AG04450 (cell line): Measurements from ENCODE around the gene ATP5MK. TPM values are rescaled to one million over a fixed set of nuclear protein-coding genes. Genes with fewer than 3 reads are reported as not detected.

ENCODE experiments used
- CTCF ChIA-PET: fragments of 300-600, 350-600 bp; formaldehyde crosslinking; extraction: SDS; loops from one replicate; lab custom pipeline; 2022; ENCODE audit warnings: antibody characterized with exemption, inconsistent platforms; lab: Charles Lee
- POLR2A ChIA-PET: fragments of 350-600 bp; formaldehyde crosslinking; extraction: SDS; loops from one replicate; lab custom pipeline; 2021; ENCODE audit warnings: antibody characterized with exemption, inconsistent platforms; lab: Yijun Ruan, JAX
- DNase-seq: peaks from one replicate; pipeline ENCODE4 v3.0.0-alpha.2; 2011; ENCODE audit warnings: low read depth, low spot score
- H3K27ac ChIP-seq: one replicate; pipeline ENCODE4 v1.5.1; 2012; ENCODE audit warnings: low read depth, low read length, control low read depth
- H3K27me3 ChIP-seq: one replicate; pipeline ENCODE4 v1.6.0; 2012; ENCODE audit warnings: low read length; ENCODE audit not compliant: control insufficient read depth, insufficient read depth
- H3K4me3 ChIP-seq: 2 replicates; pipeline ENCODE4 v1.5.1; 2011; ENCODE audit warnings: mild to moderate bottlenecking, low read depth, low read length, control low read depth
- H3K9me3 ChIP-seq: 2 replicates; pipeline ENCODE4 v1.5.1; 2012; ENCODE audit warnings: low read length; ENCODE audit not compliant: control insufficient read depth, insufficient read depth
- polyA plus RNA-seq: library from polyadenylated mRNA; depleted of rRNA; stranded (reverse); fragments of >200 nt; gene quantifications from 2 replicates; pipeline ENCODE4 v1.2.3, GENCODE V29; 2011
- TF ChIP-seq, protein P1 (sequence below): IDR thresholded peaks from 2 replicates; pipeline ENCODE4 v1.5.1; 2011; ENCODE audit warnings: low read depth, low read length, control low read depth, inconsistent platforms

Gene ATP5MK
- polyA plus RNA-seq, 1 experiment = 407 TPM

DNA sequence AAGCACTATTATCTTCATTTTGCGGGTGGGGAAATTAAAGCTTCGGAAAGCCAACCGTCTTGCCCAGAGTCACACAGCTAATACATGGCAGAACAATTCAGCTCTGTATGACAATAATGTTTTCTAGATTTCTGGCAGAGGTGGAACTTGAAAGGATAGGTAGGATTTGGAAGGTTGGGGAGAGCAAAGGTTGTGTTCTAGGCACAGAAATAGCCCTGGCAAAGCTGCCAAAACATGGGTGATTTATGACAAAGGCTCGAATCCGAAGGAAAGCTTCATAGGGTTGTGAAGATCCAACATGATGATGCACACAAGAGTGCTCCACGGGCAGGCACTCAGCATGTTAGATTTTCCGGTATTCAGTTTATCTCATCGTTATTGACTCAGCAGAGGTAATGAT, 19.3 kb upstream of the ATP5MK start:
- DNase-seq = no peak
- Histone ChIP-seq H3K27me3 (no peaks in the 10 kb centered on the region), H3K9me3 (no peaks in the 10 kb centered on the region), H3K27ac (no peak overlapping the region), H3K4me3 (no peak overlapping the region)
- TF ChIP-seq, protein P1, sequence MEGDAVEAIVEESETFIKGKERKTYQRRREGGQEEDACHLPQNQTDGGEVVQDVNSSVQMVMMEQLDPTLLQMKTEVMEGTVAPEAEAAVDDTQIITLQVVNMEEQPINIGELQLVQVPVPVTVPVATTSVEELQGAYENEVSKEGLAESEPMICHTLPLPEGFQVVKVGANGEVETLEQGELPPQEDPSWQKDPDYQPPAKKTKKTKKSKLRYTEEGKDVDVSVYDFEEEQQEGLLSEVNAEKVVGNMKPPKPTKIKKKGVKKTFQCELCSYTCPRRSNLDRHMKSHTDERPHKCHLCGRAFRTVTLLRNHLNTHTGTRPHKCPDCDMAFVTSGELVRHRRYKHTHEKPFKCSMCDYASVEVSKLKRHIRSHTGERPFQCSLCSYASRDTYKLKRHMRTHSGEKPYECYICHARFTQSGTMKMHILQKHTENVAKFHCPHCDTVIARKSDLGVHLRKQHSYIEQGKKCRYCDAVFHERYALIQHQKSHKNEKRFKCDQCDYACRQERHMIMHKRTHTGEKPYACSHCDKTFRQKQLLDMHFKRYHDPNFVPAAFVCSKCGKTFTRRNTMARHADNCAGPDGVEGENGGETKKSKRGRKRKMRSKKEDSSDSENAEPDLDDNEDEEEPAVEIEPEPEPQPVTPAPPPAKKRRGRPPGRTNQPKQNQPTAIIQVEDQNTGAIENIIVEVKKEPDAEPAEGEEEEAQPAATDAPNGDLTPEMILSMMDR = no peak
- CTCF ChIA-PET = interaction anchor here (0.6 to 6.9 kb wide), 8 partner anchors 8 to 175 kb away, joined by 3 to 112 read pairs (median 4); no protein-coding TSS in a partner anchor
- POLR2A ChIA-PET = no interaction called here

DNA sequence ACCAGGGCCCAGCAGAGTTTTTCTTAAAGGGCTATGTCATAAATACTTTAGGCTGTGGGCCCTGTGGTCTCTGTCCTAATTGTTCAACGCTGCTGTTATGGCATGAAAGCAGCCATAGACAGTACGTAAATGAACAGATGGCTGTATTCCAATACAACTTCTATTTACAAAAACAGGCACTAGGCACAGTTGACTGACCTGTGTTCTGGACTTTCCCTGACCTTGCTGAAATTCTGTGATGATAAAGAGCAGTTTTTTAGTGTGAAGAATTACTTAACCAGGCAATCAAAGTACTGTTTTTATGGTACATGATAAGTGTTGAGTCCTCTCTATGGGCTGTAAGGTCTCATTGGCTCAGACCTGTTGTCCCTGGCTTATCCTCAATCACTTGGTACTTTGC, 17.3 kb upstream of the ATP5MK start:
- CTCF ChIA-PET = interaction anchor here (6.9 kb wide), 1 partner anchor 71 kb away, joined by 112 read pairs; no protein-coding TSS in a partner anchor
- no peak overlapping the region for H3K27ac ChIP-seq

DNA sequence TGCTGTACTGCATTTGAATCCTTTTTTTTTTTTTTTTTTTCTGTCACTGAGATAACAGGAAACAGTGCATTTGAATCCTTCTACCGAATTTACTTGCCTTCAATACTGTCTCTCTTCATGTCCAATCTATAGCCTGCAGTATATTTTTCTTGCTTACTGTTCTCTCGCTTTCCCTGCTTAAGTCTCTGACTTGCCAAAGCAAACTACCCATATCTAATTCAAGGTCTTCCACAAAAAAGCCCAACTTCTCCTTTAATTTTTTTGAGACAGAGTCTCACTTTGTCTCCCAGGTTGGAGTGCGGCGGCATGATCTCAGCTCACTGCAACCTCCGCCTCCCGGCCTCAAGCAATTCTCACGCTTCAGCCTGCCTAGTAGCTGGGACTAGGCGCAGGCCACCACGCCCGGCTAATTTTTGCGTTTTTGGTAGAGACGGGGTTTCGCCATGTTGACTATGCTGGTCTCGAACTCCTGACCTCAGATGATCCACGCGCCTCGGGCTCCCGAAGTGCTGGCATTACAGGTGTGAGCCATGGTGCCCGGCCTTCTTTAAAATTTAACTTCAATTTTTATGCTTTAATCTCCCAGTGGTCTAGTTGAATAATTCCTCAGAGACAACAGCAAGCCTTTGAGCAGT, 1.0 kb upstream of the ATP5MK start:
- CTCF ChIA-PET = interaction anchor here (1.0 to 1.6 kb wide), 3 partner anchors 19 to 725 kb away, joined by 3 to 9 read pairs (median 3); partner anchors contain the start of gene SFR1
- no peaks in the 10 kb centered on the region for H3K27me3 ChIP-seq
- no peaks in the 10 kb centered on the region for H3K9me3 ChIP-seq
- no peak for DNase-seq
- TF ChIP-seq, protein P1 = no peak
- peak overlapping the region; percentile 98 for H3K4me3 ChIP-seq
- no peak overlapping the region for H3K27ac ChIP-seq
- POLR2A ChIA-PET = no interaction called here

More for the DNA sequence above, 17.3 kb upstream of the ATP5MK start:
- POLR2A ChIA-PET = no interaction called here
- Histone ChIP-seq H3K27me3 (no peaks in the 10 kb centered on the region), H3K9me3 (no peaks in the 10 kb centered on the region), H3K4me3 (no peak overlapping the region)
- TF ChIP-seq, protein P1 = no peak
- no peak for DNase-seq

DNA sequence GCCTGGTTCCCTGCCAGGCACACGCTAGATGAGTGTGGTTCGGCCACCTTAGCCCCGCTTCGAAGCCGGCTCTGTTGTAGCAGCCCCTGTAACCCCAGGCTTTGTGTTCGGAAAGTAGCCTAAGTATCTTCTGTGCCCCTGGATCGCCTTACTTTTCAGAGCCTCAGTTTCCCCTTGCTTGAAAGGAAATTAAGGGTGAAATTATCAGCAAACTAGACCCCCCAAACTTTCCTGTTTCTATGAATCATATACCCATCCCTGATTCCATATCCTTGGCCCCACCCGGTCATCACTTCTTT, 463 bp upstream of the ATP5MK start:
- CTCF ChIA-PET = interaction anchor here (1.3 to 1.6 kb wide), 2 partner anchors 20 to 89 kb away, joined by 3 to 9 read pairs; no protein-coding TSS in a partner anchor
- TF ChIP-seq, protein P1 = no peak
- no peaks in the 10 kb centered on the region for H3K9me3 ChIP-seq
- no peak for DNase-seq
- peak overlapping the region; percentile 98 for H3K4me3 ChIP-seq
- POLR2A ChIA-PET = interaction anchor here (0.9 kb wide), 1 partner anchor 56 kb away, joined by 3 read pairs; the partner anchor contains the start of gene CALHM2
- H3K27me3 ChIP-seq = no peaks in the 10 kb centered on the region
- H3K27ac ChIP-seq = peak overlapping the region; percentile 57

DNA sequence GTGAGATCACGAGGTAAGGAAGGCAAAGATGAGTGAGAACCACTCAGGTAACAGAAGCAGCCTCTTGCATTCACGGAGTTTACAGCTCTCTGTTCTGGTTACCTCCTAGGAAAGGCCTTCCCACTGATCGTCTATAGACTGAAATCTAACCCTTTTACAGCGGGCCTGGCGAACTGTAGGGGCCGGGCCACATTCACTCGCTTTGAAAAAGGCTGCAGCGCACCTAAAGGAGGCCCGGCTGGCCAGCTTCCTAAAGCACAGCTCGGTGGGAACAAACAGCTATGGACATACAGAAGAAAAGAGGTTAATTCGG, 565 bp downstream of the ATP5MK start:
- Histone ChIP-seq H3K27ac (peak overlapping the region; percentile 77), H3K27me3 (no peaks in the 10 kb centered on the region), H3K9me3 (no peaks in the 10 kb centered on the region), H3K4me3 (peak overlapping the region; percentile 93)
- TF ChIP-seq, protein P1 = no peak
- POLR2A ChIA-PET = interaction anchor here (0.9 to 1.0 kb wide), 2 partner anchors 90 to 96 kb away, joined by 3 read pairs; no protein-coding TSS in a partner anchor
- CTCF ChIA-PET = interaction anchor here (1.3 kb wide), 1 partner anchor 21 kb away, joined by 3 read pairs; no protein-coding TSS in a partner anchor
- no peak for DNase-seq
